Neutrophil (primary cell): ENCODE measurements around the gene GPRC5A.

Experiments
- H3K27ac ChIP-seq: fragments of 200-600 bp; sonication (generic); 2 replicates; pipeline ENCODE4 v1.5.1; 2016; ENCODE audit warnings: mild to moderate bottlenecking, moderate library complexity
- H3K27me3 ChIP-seq: fragments of 200-600 bp; sonication (generic); 2 replicates; pipeline ENCODE4 v1.6.0; 2016; ENCODE audit warnings: mild to moderate bottlenecking
- H3K36me3 ChIP-seq: fragments of 200-600 bp; sonication (generic); 2 replicates; pipeline ENCODE4 v1.5.1; 2017
- H3K4me1 ChIP-seq, 2 experiments: fragments of 200-600 bp in 1 of 2; sonication (generic) in 1 of 2; 1 replicate in 1 of 2; 2 replicates in 1 of 2; pipeline versions ENCODE4 v1.5.1 to v1.6.1; 2013 to 2016; ENCODE audit warnings: low read depth in 1 of 2, low read length in 1 of 2, mild to moderate bottlenecking in 1 of 2, moderate library complexity in 1 of 2; ENCODE audit not compliant: control insufficient read depth in 1 of 2, insufficient read depth in 1 of 2
- H3K4me3 ChIP-seq, 2 experiments: fragments of 200-600 bp in 1 of 2; sonication (generic) in 1 of 2; 1 replicate in 1 of 2; 2 replicates in 1 of 2; pipeline ENCODE4 v1.5.1; 2013 to 2016; ENCODE audit warnings: low read depth in 1 of 2, low read length in 1 of 2, mild to moderate bottlenecking in 1 of 2, moderate library complexity in 1 of 2
- H3K9me3 ChIP-seq: fragments of 200-600 bp; sonication (generic); 2 replicates; pipeline ENCODE4 v1.5.1; 2016
- CTCF ChIP-seq: fragments of 200-600 bp; sonication (generic); IDR thresholded peaks from 2 replicates; pipeline ENCODE4 v1.5.1; 2016; ENCODE audit warnings: antibody characterized with exemption

GPRC5A gene

GRCh38 chr12:12882288-12882687 lies 9.1 kb upstream of the GPRC5A start:
- Histone ChIP-seq H3K27ac (no peak overlapping the region), H3K4me1 (no peaks in the 10 kb centered on the region), H3K4me3 (no peak overlapping the region), H3K36me3 (no peaks in the 10 kb centered on the region), H3K9me3 (no peaks in the 10 kb centered on the region), H3K27me3 (no peaks in the 10 kb centered on the region)
- no peak for TF ChIP-seq CTCF

- no peaks in the 10 kb centered on the region for H3K4me1 ChIP-seq
- TF ChIP-seq CTCF = no peak
- H3K9me3 ChIP-seq = no peaks in the 10 kb centered on the region
- no peaks in the 10 kb centered on the region for H3K36me3 ChIP-seq
- peaks cover 11% of the 10 kb centered on the region for H3K27me3 ChIP-seq
- no peak overlapping the region for H3K27ac ChIP-seq
- no peak overlapping the region for H3K4me3 ChIP-seq
Observed at GRCh38 chr12:12883369-12884001, 7.9 kb upstream of the GPRC5A start.

GRCh38 chr12:12885096-12885792 lies 6.1 kb upstream of the GPRC5A start:
- Histone ChIP-seq H3K36me3 (no peaks in the 10 kb centered on the region), H3K9me3 (no peaks in the 10 kb centered on the region), H3K27ac (no peak overlapping the region), H3K4me1 (no peaks in the 10 kb centered on the region), H3K4me3 (no peak overlapping the region), H3K27me3 (peaks cover 28% of the 10 kb centered on the region)
- TF ChIP-seq CTCF = no peak

GRCh38 chr12:12887471-12887870 lies 3.9 kb upstream of the GPRC5A start:
- peaks cover 50% of the 10 kb centered on the region for H3K27me3 ChIP-seq
- no peaks in the 10 kb centered on the region for H3K36me3 ChIP-seq
- no peaks in the 10 kb centered on the region for H3K9me3 ChIP-seq
- H3K4me1 ChIP-seq = peaks cover 8 to 9% of the 10 kb centered on the region in 2 experiments
- no peak overlapping the region for H3K4me3 ChIP-seq
- no peak for TF ChIP-seq CTCF
- H3K27ac ChIP-seq = no peak overlapping the region

- Histone ChIP-seq H3K4me3 (no peak overlapping the region), H3K27ac (no peak overlapping the region)
Observed at GRCh38 chr12:12889701-12890100, 1.7 kb upstream of the GPRC5A start.

More at GRCh38 chr12:12889701-12890100, 1.7 kb upstream of the GPRC5A start:
- Histone ChIP-seq H3K9me3 (no peaks in the 10 kb centered on the region), H3K36me3 (no peaks in the 10 kb centered on the region), H3K4me1 (peaks cover 8 to 9% of the 10 kb centered on the region in 2 experiments), H3K27me3 (peaks cover 72% of the 10 kb centered on the region)
- TF ChIP-seq CTCF = no peak
